K562 (cell line): Measurements from ENCODE around the gene TXNL4A.

Experiments used
- CTCF ChIP-seq, 3 experiments: IDR thresholded peaks in 2 of 3; conservative IDR thresholded peaks in 1 of 3; 2 replicates each; pipeline ENCODE4 v1.5.1; 2011 to 2012; ENCODE audit warnings: low read length in 3 of 3, mild to moderate bottlenecking in 3 of 3, control low read depth in 2 of 3, improper control_type of control experiment in 1 of 3, inconsistent platforms in 1 of 3, low read depth in 1 of 3, mixed read lengths in 1 of 3, moderate library complexity in 1 of 3; ENCODE audit not compliant: insufficient read depth in 2 of 3
- DNMT1 ChIP-seq: fragments of 450-650 bp; IDR thresholded peaks from 2 replicates; pipeline ENCODE4 v1.6.1; 2016; ENCODE audit warnings: antibody characterized with exemption, mild to moderate bottlenecking
- ELK1 ChIP-seq: sonication (generic); formaldehyde crosslinking; IDR thresholded peaks from 2 replicates; pipeline ENCODE4 v1.8.1; 2022; ENCODE audit warnings: missing genetic modification reagents
- EZH2 ChIP-seq: IDR thresholded peaks from 2 replicates; pipeline ENCODE4 v1.6.1; 2012; ENCODE audit warnings: low read depth, mild to moderate bottlenecking, inconsistent platforms, low read length, borderline replicate concordance
- JUNB ChIP-seq: fragments of 450-650 bp; formaldehyde crosslinking; conservative IDR thresholded peaks from 2 replicates; pipeline ENCODE4 v1.4.0; 2020; ENCODE audit warnings: mild to moderate bottlenecking
- NFRKB ChIP-seq: fragments of 450-650 bp; IDR thresholded peaks from 2 replicates; pipeline ENCODE4 v1.6.1; 2016; ENCODE audit warnings: low read depth
- POLR2A ChIP-seq: fragments of 450-650 bp; conservative IDR thresholded peaks from 2 replicates; pipeline ENCODE4 v1.6.1; 2016
- POLR2AphosphoS5 ChIP-seq: IDR thresholded peaks from 2 replicates; pipeline ENCODE4 v1.6.1; 2011; ENCODE audit warnings: mild to moderate bottlenecking, low read depth, low read length, moderate library complexity; ENCODE audit not compliant: control insufficient read depth, insufficient read depth
- POLR2B ChIP-seq: fragments of 450-650 bp; IDR thresholded peaks from 2 replicates; pipeline ENCODE4 v1.6.1; 2018; ENCODE audit warnings: low read depth; ENCODE audit not compliant: partially characterized antibody
- STAG1 ChIP-seq: sonication (generic); formaldehyde crosslinking; IDR thresholded peaks from 2 replicates; pipeline ENCODE4 v1.5.0; 2020; ENCODE audit warnings: missing genetic modification reagents, borderline replicate concordance
- TARDBP ChIP-seq: fragments of 450-650 bp; IDR thresholded peaks from 2 replicates; pipeline ENCODE4 v1.6.1; 2016
- USF2 ChIP-seq: sonication (generic); formaldehyde crosslinking; IDR thresholded peaks from 2 replicates; pipeline ENCODE4 v1.5.0; 2020; ENCODE audit warnings: missing genetic modification reagents
- TF ChIP-seq, protein P1 (sequence below): sonication (generic); formaldehyde crosslinking; IDR thresholded peaks from 2 replicates; pipeline ENCODE4 v1.9.0; 2022; ENCODE audit warnings: mild to moderate bottlenecking, missing genetic modification reagents

- no peak for TF ChIP-seq USF2 (CRISPR knock-in tag)
- TF ChIP-seq TARDBP = no peak
- no peak for TF ChIP-seq NFRKB
- no peak for TF ChIP-seq CTCF (IDR thresholded peaks at IDR 0.05 in 2 of 3, conservative IDR thresholded peaks at IDR 0.05 in 1 of 3; ENCODE audit: insufficient read depth in 2 of 3, low read depth in 1 of 3, low read length in 3 of 3)
- no peak for TF ChIP-seq STAG1 (CRISPR knock-in tag)
- no peak for TF ChIP-seq POLR2B
- TF ChIP-seq, protein P1, sequence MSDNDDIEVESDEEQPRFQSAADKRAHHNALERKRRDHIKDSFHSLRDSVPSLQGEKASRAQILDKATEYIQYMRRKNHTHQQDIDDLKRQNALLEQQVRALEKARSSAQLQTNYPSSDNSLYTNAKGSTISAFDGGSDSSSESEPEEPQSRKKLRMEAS (CRISPR knock-in tag) = no peak
- no peak for TF ChIP-seq EZH2
- no peak for TF ChIP-seq POLR2AphosphoS5
- TF ChIP-seq POLR2A = no peak
- no peak for TF ChIP-seq ELK1 (CRISPR knock-in tag)
- TF ChIP-seq DNMT1 = no peak
- no peak for TF ChIP-seq JUNB (CRISPR knock-in tag)
These were observed 16.4 kb downstream of the TXNL4A start for GRCh38 chr18:79971986-79972385.
